LNCaP clone FGC (cell line): ENCODE results near the gene NFAM1.

Experiments
- DNase-seq: peaks from one replicate; pipeline ENCODE4 v3.0.0-alpha.2; 2011; ENCODE audit warnings: low read depth
- H3K4me3 ChIP-seq: 2 replicates; pipeline ENCODE4 v1.5.1; 2011; ENCODE audit warnings: mild to moderate bottlenecking, low read depth, low read length, control low read depth
- TF ChIP-seq, protein P1 (sequence below): IDR thresholded peaks from 2 replicates; pipeline ENCODE4 v1.5.1; 2012; ENCODE audit warnings: mild to moderate bottlenecking; ENCODE audit not compliant: control insufficient read depth, insufficient read depth; ENCODE audit errors: extremely low read depth

Gene NFAM1

DNA sequence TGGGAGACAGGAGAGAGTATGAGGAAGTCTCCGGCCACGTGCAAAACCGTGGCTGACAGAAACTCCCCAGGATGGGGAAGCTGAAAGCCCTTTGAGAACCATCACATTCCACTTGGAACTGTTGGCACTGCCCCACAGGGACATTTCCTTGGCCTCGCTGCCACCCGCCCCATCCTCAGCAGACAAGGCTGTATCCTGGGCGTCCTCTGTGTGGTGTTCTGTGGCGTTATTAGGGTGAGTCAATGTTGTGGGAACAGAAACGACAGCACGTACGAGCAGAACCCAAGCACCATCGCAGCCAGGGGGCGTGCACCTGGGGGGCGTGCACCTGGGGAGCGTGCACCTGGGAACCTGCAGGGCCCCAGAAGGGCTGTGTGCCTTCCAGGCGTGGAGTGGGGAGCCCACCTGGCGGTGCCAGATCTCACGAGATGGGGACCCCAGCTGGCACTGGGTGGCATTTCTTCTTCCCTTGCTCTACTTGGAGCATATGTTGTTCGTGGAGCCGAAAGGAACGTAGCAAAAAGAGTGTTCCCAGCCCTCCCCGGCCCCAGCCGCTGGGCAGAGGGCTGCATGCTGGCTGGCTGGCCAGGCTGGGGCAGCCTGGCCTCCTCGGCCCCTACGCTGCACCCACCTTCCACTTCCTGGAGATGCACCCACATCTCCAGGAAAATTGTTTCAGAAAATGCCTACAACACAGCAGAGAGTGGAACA is 35.4 kb downstream of the NFAM1 start:
- no peak overlapping the region for H3K4me3 ChIP-seq
- no peak for DNase-seq

DNA sequence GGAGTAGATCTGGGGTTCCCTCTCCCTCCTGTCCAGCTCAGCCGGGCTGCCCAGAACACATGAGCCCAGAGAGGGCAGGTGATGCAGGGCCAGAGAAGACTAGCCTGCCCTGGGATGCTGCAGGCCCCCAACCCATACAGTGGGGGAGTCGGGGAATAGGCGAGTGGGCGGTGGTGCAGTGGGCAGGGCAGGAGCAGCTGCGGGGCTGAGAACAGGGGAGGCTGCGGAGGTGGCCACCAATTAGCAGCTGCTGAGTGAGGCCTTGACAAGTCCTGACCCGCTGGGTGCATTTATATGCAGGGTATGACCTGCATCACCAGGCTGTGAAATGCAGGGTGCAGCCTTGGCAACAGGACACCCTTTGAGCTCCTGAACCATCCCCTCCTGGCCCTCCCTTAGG is 43.1 kb downstream of the NFAM1 start:
- TF ChIP-seq, protein P1, sequence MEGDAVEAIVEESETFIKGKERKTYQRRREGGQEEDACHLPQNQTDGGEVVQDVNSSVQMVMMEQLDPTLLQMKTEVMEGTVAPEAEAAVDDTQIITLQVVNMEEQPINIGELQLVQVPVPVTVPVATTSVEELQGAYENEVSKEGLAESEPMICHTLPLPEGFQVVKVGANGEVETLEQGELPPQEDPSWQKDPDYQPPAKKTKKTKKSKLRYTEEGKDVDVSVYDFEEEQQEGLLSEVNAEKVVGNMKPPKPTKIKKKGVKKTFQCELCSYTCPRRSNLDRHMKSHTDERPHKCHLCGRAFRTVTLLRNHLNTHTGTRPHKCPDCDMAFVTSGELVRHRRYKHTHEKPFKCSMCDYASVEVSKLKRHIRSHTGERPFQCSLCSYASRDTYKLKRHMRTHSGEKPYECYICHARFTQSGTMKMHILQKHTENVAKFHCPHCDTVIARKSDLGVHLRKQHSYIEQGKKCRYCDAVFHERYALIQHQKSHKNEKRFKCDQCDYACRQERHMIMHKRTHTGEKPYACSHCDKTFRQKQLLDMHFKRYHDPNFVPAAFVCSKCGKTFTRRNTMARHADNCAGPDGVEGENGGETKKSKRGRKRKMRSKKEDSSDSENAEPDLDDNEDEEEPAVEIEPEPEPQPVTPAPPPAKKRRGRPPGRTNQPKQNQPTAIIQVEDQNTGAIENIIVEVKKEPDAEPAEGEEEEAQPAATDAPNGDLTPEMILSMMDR = no peak
- no peak overlapping the region for H3K4me3 ChIP-seq
- DNase-seq = no peak

More for the DNA sequence above, 35.4 kb downstream of the NFAM1 start:
- TF ChIP-seq, protein P1 = no peak

DNA sequence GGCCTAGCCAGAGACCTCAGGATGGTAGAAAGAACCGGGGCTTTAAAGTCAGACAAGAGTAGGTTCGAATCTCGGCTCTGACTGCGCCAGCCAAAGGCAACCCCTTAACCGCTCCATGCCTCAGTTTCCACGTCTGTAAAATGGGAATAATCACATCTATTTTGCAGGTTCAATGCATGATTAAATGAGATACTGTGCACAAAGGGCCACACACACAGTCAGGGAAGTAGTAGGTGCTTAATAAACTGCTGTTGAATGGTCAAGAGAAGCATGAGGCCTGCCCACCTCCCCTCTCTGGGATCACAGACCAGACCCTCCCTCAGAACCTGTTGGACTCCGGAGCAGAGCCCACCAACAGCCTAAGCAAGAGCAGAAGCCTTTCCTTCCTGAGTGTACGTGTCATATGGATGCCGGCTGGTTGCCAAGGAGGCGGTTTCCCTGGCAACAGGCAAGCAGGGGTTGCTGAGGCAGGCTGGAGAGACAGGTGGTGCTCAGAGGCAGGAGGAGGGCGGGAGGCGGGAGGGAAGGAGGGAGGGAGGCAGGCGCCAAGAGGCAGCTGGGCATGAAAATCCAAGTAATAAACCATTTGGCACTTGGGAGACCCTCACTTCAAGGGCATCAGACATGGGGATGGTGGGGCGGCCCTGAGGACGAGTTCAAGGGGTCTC is 43.9 kb downstream of the NFAM1 start:
- H3K4me3 ChIP-seq = no peak overlapping the region
- TF ChIP-seq, protein P1 = no peak
- no peak for DNase-seq

DNA sequence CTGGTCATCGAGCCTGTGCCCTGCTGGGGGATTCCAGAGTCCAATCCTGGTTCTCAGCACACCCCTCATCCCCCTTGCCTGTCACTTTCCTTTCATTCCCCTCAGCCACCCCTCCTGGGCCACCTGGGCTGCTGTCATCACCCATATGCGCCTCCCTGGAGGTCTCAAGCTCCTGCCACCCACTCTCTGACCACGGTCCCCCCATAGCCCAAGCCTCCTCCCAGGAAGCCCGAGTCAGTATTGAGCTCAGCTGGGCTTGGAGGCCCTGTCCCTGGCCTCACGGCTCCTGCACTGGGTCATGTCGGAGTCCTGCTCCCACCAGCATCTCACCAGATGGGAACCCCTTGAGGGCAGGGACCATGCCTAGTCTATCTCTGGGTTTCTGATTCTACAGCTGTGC is 44.6 kb downstream of the NFAM1 start:
- TF ChIP-seq, protein P1 = no peak
- no peak for DNase-seq
- no peak overlapping the region for H3K4me3 ChIP-seq

DNA sequence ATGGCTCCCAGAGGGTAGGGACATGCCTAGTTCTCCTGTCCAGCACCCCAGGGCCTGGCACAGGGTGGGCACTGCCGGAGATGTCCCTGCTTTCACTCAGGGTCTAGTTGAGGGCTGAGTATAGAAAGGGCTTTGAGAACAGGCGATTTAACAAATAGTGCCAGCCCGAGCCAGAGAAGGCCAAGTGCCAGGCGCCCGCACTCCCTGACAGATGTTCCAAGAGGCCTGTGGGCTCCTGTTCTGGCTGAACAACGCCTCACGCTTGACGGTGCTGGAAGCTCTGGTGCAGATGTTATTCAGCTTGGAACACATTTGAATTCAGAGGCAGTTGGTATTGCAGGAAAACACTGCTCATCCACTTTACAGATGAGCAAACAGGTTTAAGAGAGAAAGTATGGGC is 46.5 kb downstream of the NFAM1 start:
- TF ChIP-seq, protein P1 = no peak
- DNase-seq = no peak

DNA sequence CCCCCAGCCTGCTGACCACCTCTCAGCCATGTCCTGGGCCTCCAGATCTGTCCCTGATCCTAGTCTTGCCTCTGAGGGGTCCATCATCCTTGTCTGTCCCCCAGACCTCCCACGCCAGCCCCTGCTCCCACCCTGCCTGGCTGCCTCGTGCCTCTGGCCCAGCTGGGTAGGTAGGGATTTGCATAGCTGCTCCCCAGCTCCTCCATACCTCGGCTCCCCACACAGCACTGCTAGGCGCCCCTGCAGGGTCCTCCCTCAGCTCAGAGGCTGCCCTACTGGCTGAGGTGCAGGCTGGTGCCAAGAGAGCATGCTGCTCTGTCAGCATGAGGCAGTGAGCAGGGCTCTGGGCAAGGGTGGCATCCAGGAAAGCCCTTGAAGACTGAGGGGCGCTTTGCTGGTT is 47.7 kb downstream of the NFAM1 start:
- TF ChIP-seq, protein P1 = no peak
- no peak overlapping the region for H3K4me3 ChIP-seq
- no peak for DNase-seq

More for the DNA sequence above, 46.5 kb downstream of the NFAM1 start:
- no peak overlapping the region for H3K4me3 ChIP-seq

DNA sequence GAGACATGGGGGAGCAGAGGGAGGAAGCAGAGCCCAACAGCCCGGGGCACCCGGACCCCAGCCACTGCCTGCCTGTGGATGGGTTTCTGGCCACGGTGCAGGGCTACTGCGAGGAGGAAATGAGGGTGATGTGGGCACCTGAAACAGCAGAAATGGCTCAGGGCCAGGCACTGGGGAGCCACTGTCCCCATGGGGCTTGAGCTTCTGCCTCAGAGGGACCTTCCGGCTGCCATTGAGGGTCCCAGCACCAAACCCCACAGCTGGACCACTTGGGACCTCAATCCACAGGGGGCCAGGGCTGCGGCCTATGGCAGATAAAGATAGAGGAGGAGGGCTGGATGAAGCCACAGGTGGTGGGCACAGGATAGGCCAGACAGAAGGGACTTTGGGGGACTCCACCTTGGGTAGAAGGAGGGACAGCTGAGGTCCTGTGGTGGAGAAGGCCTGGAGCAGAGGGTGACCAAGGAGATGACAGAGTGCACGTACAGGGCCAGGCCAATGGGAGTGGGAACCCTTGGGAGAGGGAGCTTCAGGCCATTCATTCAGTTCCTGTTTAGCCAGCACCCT is 48.3 kb downstream of the NFAM1 start:
- TF ChIP-seq, protein P1 = no peak
- DNase-seq = no peak
- no peak overlapping the region for H3K4me3 ChIP-seq
